GM12891 (cell line): ENCODE measurements around the gene IMMP2L.

Experiments used
- POLR2A ChIP-seq: IDR thresholded peaks from 2 replicates; pipeline ENCODE4 v1.6.1; 2011; ENCODE audit warnings: low read depth, low read length, control low read depth
- POLR2AphosphoS5 ChIP-seq: IDR thresholded peaks from 2 replicates; pipeline ENCODE4 v1.6.1; 2011; ENCODE audit warnings: low read depth, low read length, control low read depth
- SPI1 ChIP-seq: IDR thresholded peaks from 2 replicates; pipeline ENCODE4 v1.6.1; 2011; ENCODE audit warnings: low read depth, low read length, control low read depth

- TF ChIP-seq SPI1 (no peak), POLR2A (no peak), POLR2AphosphoS5 (no peak)
Measured at GRCh38 chr7:111261496-111261895, 300.8 kb downstream of the IMMP2L start.
